HepG2 (cell line): ENCODE results near the gene NEDD4L.

Experiments
- DMTF1 ChIP-seq: sonication (generic); formaldehyde crosslinking; IDR thresholded peaks from 2 replicates; pipeline ENCODE4 v1.4.0; 2020; ENCODE audit warnings: mild to moderate bottlenecking, missing genetic modification reagents
- ZBTB8A ChIP-seq: sonication (generic); formaldehyde crosslinking; IDR thresholded peaks from 2 replicates; pipeline ENCODE4 v1.4.0; 2020; ENCODE audit warnings: mild to moderate bottlenecking, low read depth, missing genetic modification reagents, borderline replicate concordance
- ZNF510 ChIP-seq: sonication (generic); formaldehyde crosslinking; IDR thresholded peaks from 2 replicates; pipeline ENCODE4 v1.4.0; 2020; ENCODE audit warnings: low read depth, mild to moderate bottlenecking, missing genetic modification reagents
- TF ChIP-seq, protein P1 (sequence below): sonication (generic); formaldehyde crosslinking; IDR thresholded peaks from 2 replicates; pipeline ENCODE4 v1.4.0; 2020; ENCODE audit warnings: mild to moderate bottlenecking, missing genetic modification reagents

DNA sequence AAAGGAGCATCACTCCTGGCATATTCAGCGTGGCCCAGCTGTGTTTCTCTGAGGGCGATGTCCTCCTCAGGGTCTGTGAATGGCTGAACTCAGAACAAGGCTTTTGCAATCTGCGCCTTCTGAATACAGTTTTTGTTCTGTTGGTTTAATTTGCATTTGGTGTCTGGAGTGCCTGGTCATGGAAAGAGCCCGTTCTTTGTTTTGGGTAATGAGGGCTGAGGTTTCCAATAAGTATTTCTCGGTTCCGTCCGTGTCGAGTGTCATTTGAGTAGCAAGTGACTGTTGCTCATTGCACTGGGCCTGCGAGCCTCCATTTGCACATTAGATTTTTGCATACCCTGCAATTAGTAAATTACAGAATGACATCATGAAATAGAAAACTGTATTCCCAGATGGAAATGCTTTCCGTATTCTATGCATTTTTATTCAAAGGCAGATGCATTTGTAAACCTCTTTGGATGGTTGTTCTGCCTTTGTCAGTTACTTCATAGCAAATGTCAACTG is 57.3 kb downstream of the NEDD4L start:
- TF ChIP-seq ZBTB8A (CRISPR knock-in tag): no peak
- no peak for TF ChIP-seq DMTF1 (CRISPR knock-in tag)
- TF ChIP-seq, protein P1, sequence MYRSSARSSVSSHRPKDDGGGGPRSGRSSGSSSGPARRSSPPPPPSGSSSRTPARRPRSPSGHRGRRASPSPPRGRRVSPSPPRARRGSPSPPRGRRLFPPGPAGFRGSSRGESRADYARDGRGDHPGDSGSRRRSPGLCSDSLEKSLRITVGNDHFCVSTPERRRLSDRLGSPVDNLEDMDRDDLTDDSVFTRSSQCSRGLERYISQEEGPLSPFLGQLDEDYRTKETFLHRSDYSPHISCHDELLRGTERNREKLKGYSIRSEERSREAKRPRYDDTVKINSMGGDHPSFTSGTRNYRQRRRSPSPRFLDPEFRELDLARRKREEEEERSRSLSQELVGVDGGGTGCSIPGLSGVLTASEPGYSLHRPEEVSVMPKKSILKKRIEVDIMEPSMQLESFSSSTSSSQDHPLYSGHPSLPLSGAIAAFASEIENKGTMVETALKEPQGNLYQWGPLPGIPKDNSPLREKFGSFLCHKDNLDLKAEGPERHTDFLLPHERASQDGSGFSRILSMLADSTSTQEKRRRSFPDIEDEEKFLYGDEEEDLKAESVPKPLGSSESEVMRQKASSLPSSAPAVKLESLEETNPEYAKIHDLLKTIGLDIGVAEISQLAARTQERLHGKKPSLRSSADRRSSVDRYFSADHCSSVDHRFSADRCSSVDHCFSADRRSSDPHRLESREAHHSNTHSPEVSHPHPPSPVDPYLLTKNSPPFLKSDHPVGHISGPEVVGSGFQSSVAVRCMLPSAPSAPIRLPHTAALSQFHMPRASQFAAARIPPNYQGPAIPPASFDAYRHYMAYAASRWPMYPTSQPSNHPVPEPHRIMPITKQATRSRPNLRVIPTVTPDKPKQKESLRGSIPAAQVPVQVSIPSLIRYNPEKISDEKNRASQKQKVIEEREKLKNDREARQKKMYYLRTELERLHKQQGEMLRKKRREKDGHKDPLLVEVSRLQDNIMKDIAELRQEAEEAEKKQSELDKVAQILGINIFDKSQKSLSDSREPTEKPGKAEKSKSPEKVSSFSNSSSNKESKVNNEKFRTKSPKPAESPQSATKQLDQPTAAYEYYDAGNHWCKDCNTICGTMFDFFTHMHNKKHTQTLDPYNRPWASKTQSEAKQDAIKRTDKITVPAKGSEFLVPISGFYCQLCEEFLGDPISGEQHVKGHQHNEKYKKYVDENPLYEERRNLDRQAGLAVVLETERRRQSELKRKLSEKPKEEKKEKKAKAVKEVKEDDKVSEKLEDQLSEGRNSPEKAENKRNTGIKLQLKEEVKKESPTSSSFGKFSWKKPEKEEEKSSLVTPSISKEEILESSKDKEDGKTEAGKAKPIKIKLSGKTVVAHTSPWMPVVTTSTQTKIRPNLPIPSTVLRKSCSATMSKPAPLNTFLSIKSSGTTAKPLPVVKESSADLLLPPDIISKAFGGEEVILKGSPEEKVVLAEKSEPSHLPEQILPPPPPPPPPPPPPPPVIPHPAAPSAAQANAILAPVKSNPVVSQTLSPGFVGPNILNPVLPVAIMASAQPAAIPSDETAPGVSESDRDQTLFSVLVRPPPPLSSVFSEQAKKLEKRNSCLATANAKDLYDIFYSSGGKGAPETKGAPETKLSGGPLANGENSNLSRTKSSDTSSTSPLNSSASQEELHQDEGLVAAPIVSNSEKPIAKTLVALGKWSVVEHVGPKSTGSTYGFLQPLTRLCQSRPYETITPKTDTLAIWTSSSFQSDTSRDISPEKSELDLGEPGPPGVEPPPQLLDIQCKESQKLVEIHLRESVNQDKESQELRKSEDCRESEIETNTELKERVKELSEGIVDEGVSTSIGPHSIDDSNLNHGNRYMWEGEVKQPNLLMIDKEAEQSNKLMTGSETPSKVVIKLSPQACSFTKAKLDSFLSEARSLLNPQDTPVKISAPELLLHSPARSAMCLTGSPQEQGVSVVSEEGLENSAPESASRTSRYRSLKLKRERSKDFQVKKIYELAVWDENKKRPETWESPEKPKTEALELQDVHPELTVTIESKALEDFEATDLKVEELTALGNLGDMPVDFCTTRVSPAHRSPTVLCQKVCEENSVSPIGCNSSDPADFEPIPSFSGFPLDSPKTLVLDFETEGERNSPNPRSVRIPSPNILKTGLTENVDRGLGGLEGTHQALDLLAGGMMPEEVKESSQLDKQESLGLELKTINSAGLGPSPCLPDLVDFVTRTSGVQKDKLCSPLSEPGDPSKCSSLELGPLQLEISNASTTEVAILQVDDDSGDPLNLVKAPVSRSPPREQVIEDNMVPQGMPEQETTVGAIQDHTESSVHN (CRISPR knock-in tag): no peak
- TF ChIP-seq ZNF510 (CRISPR knock-in tag): no peak
